ENCODE data around the gene KIF13A. TPM values are rescaled to one million over a fixed set of nuclear protein-coding genes. Genes with fewer than 3 reads are reported as not detected.
A peak's percentile ranks its signal among the peaks of the same experiment; 100 is the strongest.

Gene KIF13A
- total and polyA plus RNA-seq, 9 of the 15 experiments (the other 6 are each of a cell fraction or from before 2014, with no cell fraction given) = 3.6 to 44.3 (median 29.7) TPM

GRCh38 chr6:17971128-17972073 lies 16.0 kb downstream of the KIF13A start (continued):
- no peak for TF ChIP-seq BRF1 (IDR thresholded peaks at IDR 0.05; ENCODE audit: borderline replicate concordance, extremely low read depth, insufficient read length)
- no peak for TF ChIP-seq CEBPG (CRISPR knock-in tag; IDR thresholded peaks at IDR 0.05)
- TF ChIP-seq CEBPG (tag; conservative IDR thresholded peaks at IDR 0.05 in 1 of 2, IDR thresholded peaks at IDR 0.05 in 1 of 2) = no peak
- TF ChIP-seq DACH1 (IDR thresholded peaks at IDR 0.05; ENCODE audit: partially characterized antibody) = no peak
- no peak for TF ChIP-seq MECOM (CRISPR knock-in tag; IDR thresholded peaks at IDR 0.05)
- no peak for TF ChIP-seq ESRRA (IDR thresholded peaks at IDR 0.05; ENCODE audit: borderline replicate concordance, low read depth)
- no peak for TF ChIP-seq ZNF699 (CRISPR knock-in tag; IDR thresholded peaks at IDR 0.05; ENCODE audit: insufficient replicate concordance)
- TF ChIP-seq ZSCAN32 (CRISPR knock-in tag; IDR thresholded peaks at IDR 0.05) = no peak
- no peak for TF ChIP-seq FOXK1 (CRISPR knock-in tag; IDR thresholded peaks at IDR 0.05; ENCODE audit: borderline replicate concordance)
- TF ChIP-seq ZFX (CRISPR knock-in tag; IDR thresholded peaks at IDR 0.05) = no peak
- peak; percentile 30 for TF ChIP-seq FOS (IDR thresholded peaks at IDR 0.05; ENCODE audit: extremely low read depth, insufficient read length)
- TF ChIP-seq MYBL2 (IDR thresholded peaks at IDR 0.05; ENCODE audit: low read depth) = no peak
- no peak for TF ChIP-seq MYBL2 (CRISPR knock-in tag; IDR thresholded peaks at IDR 0.05; ENCODE audit: borderline replicate concordance)
- TF ChIP-seq FIP1L1 (IDR thresholded peaks at IDR 0.05; ENCODE audit: low read depth, low read length, poor library complexity, severe bottlenecking) = no peak
- TF ChIP-seq, protein P1, sequence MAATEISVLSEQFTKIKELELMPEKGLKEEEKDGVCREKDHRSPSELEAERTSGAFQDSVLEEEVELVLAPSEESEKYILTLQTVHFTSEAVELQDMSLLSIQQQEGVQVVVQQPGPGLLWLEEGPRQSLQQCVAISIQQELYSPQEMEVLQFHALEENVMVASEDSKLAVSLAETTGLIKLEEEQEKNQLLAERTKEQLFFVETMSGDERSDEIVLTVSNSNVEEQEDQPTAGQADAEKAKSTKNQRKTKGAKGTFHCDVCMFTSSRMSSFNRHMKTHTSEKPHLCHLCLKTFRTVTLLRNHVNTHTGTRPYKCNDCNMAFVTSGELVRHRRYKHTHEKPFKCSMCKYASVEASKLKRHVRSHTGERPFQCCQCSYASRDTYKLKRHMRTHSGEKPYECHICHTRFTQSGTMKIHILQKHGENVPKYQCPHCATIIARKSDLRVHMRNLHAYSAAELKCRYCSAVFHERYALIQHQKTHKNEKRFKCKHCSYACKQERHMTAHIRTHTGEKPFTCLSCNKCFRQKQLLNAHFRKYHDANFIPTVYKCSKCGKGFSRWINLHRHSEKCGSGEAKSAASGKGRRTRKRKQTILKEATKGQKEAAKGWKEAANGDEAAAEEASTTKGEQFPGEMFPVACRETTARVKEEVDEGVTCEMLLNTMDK (IDR thresholded peaks at IDR 0.05; ENCODE audit: borderline replicate concordance, insufficient read depth, low read depth, low read length, poor library complexity, severe bottlenecking) = no peak
- TF ChIP-seq HDAC1 (IDR thresholded peaks at IDR 0.05) = peak in 1 of 2 experiments; percentile 74; a peak in 2 of 4 replicates
- peak; percentile 47; the same call in 1 of the 2 replicates for TF ChIP-seq ZBTB2 (IDR thresholded peaks at IDR 0.05)
- peak in 1 of 2 experiments; percentile 50; a peak in 1 of 4 replicates for TF ChIP-seq MLLT1 (IDR thresholded peaks at IDR 0.05)
- peak; percentile 55; the same call in 1 of the 2 replicates for TF ChIP-seq ADNP (tag; IDR thresholded peaks at IDR 0.05)
- TF ChIP-seq, protein P2, sequence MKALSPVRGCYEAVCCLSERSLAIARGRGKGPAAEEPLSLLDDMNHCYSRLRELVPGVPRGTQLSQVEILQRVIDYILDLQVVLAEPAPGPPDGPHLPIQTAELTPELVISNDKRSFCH (CRISPR knock-in tag; IDR thresholded peaks at IDR 0.05) = no peak
- TF ChIP-seq, protein P2 (tag; IDR thresholded peaks at IDR 0.05) = no peak
- no peak for TF ChIP-seq RBM14 (IDR thresholded peaks at IDR 0.05; ENCODE audit: borderline replicate concordance, insufficient read depth, low read depth, low read length)
